ENCODE results near the gene CYP26B1. TPM values are rescaled to one million over a fixed set of nuclear protein-coding genes. Genes with fewer than 3 reads are reported as not detected.
A peak's percentile ranks its signal among the peaks of the same experiment; 100 is the strongest.

Gene CYP26B1
- total and polyA plus RNA-seq, 2 of the 8 experiments (the other 6 are each of a cell fraction or from before 2014, with no cell fraction given): 0.06 to 0.69 TPM

- peak; percentile 71 to 80 (median 78) for TF ChIP-seq CTCF (IDR thresholded peaks at IDR 0.05; ENCODE audit: control extremely low read depth in 1 of 3, insufficient read depth in 1 of 3, low read depth in 1 of 3, low read length in 3 of 3)
Measured at GRCh38 chr2:72116081-72116533, 31.6 kb downstream of the CYP26B1 start (continued).

Measured in H1 (cell line).